HUES48 (cell line): Measurements from ENCODE around the gene LRIT3.
A peak's percentile ranks its signal among the peaks of the same experiment; 100 is the strongest.

ENCODE experiments used
- H3K27ac ChIP-seq: one replicate; pipeline ENCODE4 v1.7.0; 2013; ENCODE audit warnings: low read depth, low read length, inconsistent platforms
- H3K27me3 ChIP-seq: 2 replicates; pipeline ENCODE4 v1.6.1; 2013; ENCODE audit warnings: mild to moderate bottlenecking, low read length; ENCODE audit not compliant: control insufficient read depth, insufficient read depth
- H3K36me3 ChIP-seq: 2 replicates; pipeline ENCODE4 v1.6.1; 2013; ENCODE audit warnings: low read length; ENCODE audit not compliant: control insufficient read depth, insufficient read depth
- H3K4me1 ChIP-seq: 2 replicates; pipeline ENCODE4 v1.6.1; 2013; ENCODE audit warnings: mild to moderate bottlenecking, low read length; ENCODE audit not compliant: control insufficient read depth, insufficient read depth
- H3K4me3 ChIP-seq: 2 replicates; pipeline ENCODE4 v1.5.1; 2013; ENCODE audit warnings: mild to moderate bottlenecking, low read depth, low read length
- H3K9ac ChIP-seq: 2 replicates; pipeline ENCODE4 v1.6.1; 2013; ENCODE audit warnings: mild to moderate bottlenecking, low read depth, low read length, moderate library complexity
- H3K9me3 ChIP-seq: 2 replicates; pipeline ENCODE4 v1.6.1; 2013; ENCODE audit warnings: low read length; ENCODE audit not compliant: control insufficient read depth, insufficient read depth

Gene LRIT3

GRCh38 chr4:109847896-109848442, at the start of gene LRIT3:
LRIT3 (plus strand) TSS chr4:109848107; CDS start chr4:109848202, 95 bp downstream.
- H3K27ac ChIP-seq: no peak within 1 kb of the TSS

DNA sequence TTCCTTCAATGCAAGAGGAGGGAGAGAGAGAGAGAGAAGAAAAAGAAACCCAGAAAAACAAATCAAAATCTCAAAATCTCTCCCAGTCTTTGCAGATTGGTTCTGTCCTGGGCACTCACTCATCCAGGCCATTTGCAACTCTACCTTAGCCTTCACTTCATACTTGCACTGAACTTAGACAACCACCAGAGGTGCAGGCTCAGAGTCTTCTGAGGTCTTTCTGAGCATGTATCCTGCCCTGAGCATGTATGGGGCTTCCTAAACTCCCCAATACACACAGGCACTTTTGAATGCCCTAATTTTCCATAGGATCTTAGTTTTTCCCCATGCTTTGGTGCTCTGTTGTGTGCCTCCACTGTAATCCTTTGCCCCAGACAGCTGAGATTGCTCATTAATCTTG, 49.0 kb upstream of the LRIT3 start:
- H3K4me1 ChIP-seq: no peaks in the 10 kb centered on the region

More at GRCh38 chr4:109847896-109848442, at the start of gene LRIT3:
- Histone ChIP-seq H3K4me3 (no peak within 1 kb of the TSS), H3K9ac (no peak within 1 kb of the TSS), H3K4me1 (0 out of 2 replicates have a peak, but pooled peaks cover 3% of the 10 kb centered on the region), H3K9me3 (no peaks in the 10 kb centered on the region), H3K36me3 (no peaks in the 10 kb centered on the region), H3K27me3 (no peaks in the 10 kb centered on the region)

DNA sequence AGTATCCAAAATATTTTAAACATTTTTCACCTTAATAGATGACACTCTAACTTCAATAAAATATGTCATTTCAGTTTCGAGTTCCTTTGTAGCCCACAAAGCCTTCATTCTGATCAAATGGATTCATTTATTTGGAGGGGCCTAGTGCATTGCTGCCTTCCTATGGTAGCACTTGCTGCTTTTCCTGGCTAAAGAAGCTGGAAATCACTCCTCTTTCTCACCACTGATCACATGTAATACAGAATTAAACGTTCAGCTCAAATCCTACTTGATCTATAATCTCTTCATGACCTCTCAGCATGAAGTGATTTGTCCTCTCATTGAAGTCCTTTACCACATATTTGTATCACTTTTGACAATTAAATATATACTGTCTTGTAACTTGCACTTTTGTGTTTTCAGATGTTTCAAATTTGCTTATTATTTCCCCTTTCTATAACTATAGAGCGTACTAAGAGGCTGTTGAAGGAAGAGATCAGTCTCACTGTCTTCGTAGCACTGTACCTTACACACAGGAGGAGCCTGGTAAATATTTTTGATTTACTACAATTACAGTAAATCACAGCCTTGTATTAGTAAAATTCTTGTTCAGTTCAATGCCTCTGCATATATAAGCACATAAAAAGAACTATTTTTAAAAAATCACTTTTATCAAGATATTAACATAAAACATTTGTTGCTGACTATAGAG, 46.7 kb upstream of the LRIT3 start:
- Histone ChIP-seq H3K36me3 (no peaks in the 10 kb centered on the region), H3K27me3 (no peaks in the 10 kb centered on the region), H3K4me3 (no peak overlapping the region), H3K27ac (no peak overlapping the region), H3K9me3 (no peaks in the 10 kb centered on the region), H3K9ac (no peak overlapping the region), H3K4me1 (no peaks in the 10 kb centered on the region)

More for the DNA sequence above, 49.0 kb upstream of the LRIT3 start:
- H3K9ac ChIP-seq: no peak overlapping the region
- no peaks in the 10 kb centered on the region for H3K27me3 ChIP-seq
- no peaks in the 10 kb centered on the region for H3K9me3 ChIP-seq
- H3K4me3 ChIP-seq: no peak overlapping the region
- H3K27ac ChIP-seq: no peak overlapping the region
- no peaks in the 10 kb centered on the region for H3K36me3 ChIP-seq

GRCh38 chr4:109801895-109802319, 46.0 kb upstream of the LRIT3 start, which contains the start of gene CFI:
CFI (minus strand) TSS chr4:109801999; CDS start chr4:109801971, 28 bp downstream.
- H3K36me3 ChIP-seq: no peaks in the 10 kb centered on the region
- H3K9ac ChIP-seq: no peak within 1 kb of the TSS
- no peaks in the 10 kb centered on the region for H3K27me3 ChIP-seq
- H3K27ac ChIP-seq: no peak within 1 kb of the TSS
- no peaks in the 10 kb centered on the region for H3K4me1 ChIP-seq
- H3K9me3 ChIP-seq: no peaks in the 10 kb centered on the region
- no peak within 1 kb of the TSS for H3K4me3 ChIP-seq

GRCh38 chr4:109803924-109804571, 43.9 kb upstream of the LRIT3 start:
- Histone ChIP-seq H3K4me1 (no peaks in the 10 kb centered on the region), H3K27me3 (no peaks in the 10 kb centered on the region), H3K36me3 (no peaks in the 10 kb centered on the region), H3K27ac (no peak overlapping the region), H3K4me3 (no peak overlapping the region), H3K9ac (no peak overlapping the region), H3K9me3 (no peaks in the 10 kb centered on the region)

DNA sequence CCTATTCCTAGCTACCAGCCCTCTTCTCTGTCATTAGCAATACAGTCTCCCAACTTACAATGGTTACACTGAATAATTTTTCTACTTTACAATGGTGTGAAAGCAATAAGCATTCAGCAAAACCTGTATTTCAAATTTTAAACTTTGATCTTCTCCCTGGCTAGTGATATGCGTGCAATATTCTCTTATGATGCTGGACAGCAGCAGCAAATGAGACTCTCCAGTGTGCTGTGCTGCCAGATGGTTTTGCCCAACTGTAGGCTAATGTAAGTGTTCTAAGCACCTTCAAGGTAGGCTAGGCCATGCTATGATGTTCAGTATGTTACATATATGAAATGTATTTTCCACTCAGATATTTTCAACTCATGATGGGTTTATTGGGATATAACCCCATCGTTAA, 38.3 kb upstream of the LRIT3 start:
- H3K27ac ChIP-seq: no peak overlapping the region
- peaks cover 15% of the 10 kb centered on the region for H3K4me1 ChIP-seq
- no peak overlapping the region for H3K9ac ChIP-seq
- no peak overlapping the region for H3K4me3 ChIP-seq
- H3K9me3 ChIP-seq: no peaks in the 10 kb centered on the region
- no peaks in the 10 kb centered on the region for H3K27me3 ChIP-seq
- H3K36me3 ChIP-seq: no peaks in the 10 kb centered on the region

- peak overlapping the region; percentile 63 for H3K27ac ChIP-seq
- peak overlapping the region; percentile 15; the same call in 1 of the 2 replicates for H3K4me3 ChIP-seq
- no peaks in the 10 kb centered on the region for H3K36me3 ChIP-seq
- no peaks in the 10 kb centered on the region for H3K27me3 ChIP-seq
- peaks cover 15% of the 10 kb centered on the region for H3K4me1 ChIP-seq
- H3K9ac ChIP-seq: no peak overlapping the region
- no peaks in the 10 kb centered on the region for H3K9me3 ChIP-seq
Observed at GRCh38 chr4:109810552-109811387, 37.1 kb upstream of the LRIT3 start.

GRCh38 chr4:109811707-109812106, 36.2 kb upstream of the LRIT3 start:
- no peaks in the 10 kb centered on the region for H3K27me3 ChIP-seq
- H3K9me3 ChIP-seq: no peaks in the 10 kb centered on the region
- H3K4me3 ChIP-seq: no peak overlapping the region
- no peak overlapping the region for H3K27ac ChIP-seq
- H3K9ac ChIP-seq: no peak overlapping the region
- peaks cover 18% of the 10 kb centered on the region for H3K4me1 ChIP-seq
- no peaks in the 10 kb centered on the region for H3K36me3 ChIP-seq

DNA sequence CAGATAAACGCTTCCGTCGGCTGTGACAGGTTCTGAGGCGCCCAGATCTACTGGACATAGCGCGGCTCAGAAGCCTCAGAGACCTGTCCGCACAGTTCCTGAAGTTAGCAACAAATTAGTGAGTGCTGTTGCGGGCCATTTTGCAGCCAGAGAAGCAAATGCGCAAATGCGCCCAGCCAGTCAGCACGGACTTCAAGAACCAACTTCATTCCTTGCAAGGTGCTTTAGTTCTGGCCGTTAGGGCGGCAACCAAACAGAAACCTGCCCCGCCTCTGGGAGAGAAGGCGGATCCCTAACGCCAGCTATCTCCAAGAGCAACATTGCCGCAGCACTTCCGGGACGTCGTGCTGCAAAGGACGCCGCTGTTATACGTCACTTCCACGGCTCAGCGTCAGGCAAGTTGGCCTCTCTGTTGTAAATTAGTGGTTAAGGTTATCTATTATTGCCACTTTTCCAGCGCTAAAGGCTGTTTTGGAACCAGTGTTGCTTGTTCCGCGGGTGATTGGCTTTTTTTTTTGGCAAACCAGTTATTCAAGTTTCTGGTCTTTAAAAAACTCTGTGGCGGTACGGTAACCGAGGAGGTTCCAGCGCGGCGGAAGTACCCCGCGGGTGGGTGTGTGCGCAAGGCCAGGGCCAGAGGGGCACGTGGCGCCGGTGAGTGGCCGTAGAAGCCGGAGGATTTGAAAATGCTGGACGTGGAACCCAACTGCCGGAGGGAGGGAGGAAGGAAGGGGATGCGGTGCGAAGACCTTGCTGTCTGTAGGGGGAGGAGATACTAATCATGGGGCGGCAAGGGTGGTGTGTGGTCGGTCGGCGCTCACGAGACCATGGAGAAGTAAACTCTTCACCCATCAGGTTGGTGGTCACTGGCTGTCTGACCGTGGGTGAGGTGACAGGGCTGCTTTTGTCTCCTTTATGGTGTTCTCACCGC, 32.5 kb upstream of the LRIT3 start, which contains the start of gene GAR1:
Gene GAR1 (plus strand): TSS at position 612 of the 931 bp plus-strand sequence. CDS start 403 bp downstream, outside the sequence.
- Histone ChIP-seq H3K27ac (peak within 1 kb of the TSS; percentile 96), H3K9ac (peak within 1 kb of the TSS; percentile 94), H3K9me3 (no peaks in the 10 kb centered on the region), H3K36me3 (peaks cover 32% of the 10 kb centered on the region), H3K4me3 (peak within 1 kb of the TSS; percentile 98), H3K27me3 (no peaks in the 10 kb centered on the region), H3K4me1 (peaks cover 16% of the 10 kb centered on the region)

- peak overlapping the region; percentile 96 for H3K27ac ChIP-seq
Observed at GRCh38 chr4:109816082-109816442, 31.8 kb upstream of the LRIT3 start.

More at GRCh38 chr4:109816082-109816442, 31.8 kb upstream of the LRIT3 start:
- Histone ChIP-seq H3K9ac (peak overlapping the region; percentile 94), H3K27me3 (no peaks in the 10 kb centered on the region), H3K9me3 (no peaks in the 10 kb centered on the region), H3K4me1 (peaks cover 10% of the 10 kb centered on the region), H3K4me3 (peak overlapping the region; percentile 98), H3K36me3 (peaks cover 39% of the 10 kb centered on the region)
